Activated CD4-positive, alpha-beta T cell treated with anti-CD3 and anti-CD28 coated beads for 48 hours (primary cell): ENCODE data around the gene SMCO2.
A peak's percentile ranks its signal among the peaks of the same experiment; 100 is the strongest.
"Not testable (repeated sequence)": the region's sequence is repeated elsewhere in the genome, so short reads cannot be mapped to it uniquely, and the experiment has no call there.

Source experiments
- DNase-seq: peaks from one replicate; pipeline ENCODE4 v3.0.0-alpha.2; 2020

The SMCO2 gene

GRCh38 chr12:27530157-27530922 lies 83.8 kb downstream of the SMCO2 start:
- DNase-seq: no peak

- DNase-seq: no peak
These were observed 85.4 kb downstream of the SMCO2 start for GRCh38 chr12:27531896-27532295.

GRCh38 chr12:27534060-27534764 lies 87.7 kb downstream of the SMCO2 start:
- DNase-seq: peak; percentile 32

GRCh38 chr12:27534765-27535161 lies 88.2 kb downstream of the SMCO2 start:
- no peak for DNase-seq

- no peak for DNase-seq
These were observed 88.8 kb downstream of the SMCO2 start for GRCh38 chr12:27535318-27535717.

- no peak for DNase-seq
These were observed 91.5 kb downstream of the SMCO2 start for GRCh38 chr12:27537855-27538675.

- DNase-seq: no peak
These were observed 92.7 kb downstream of the SMCO2 start for GRCh38 chr12:27539191-27539631.

- DNase-seq: no peak
These were observed 94.6 kb downstream of the SMCO2 start for GRCh38 chr12:27541031-27541719.

GRCh38 chr12:27542628-27543027 lies 96.1 kb downstream of the SMCO2 start:
- no peak for DNase-seq

GRCh38 chr12:27544858-27545257 lies 98.3 kb downstream of the SMCO2 start:
- DNase-seq: not testable (repeated sequence)

GRCh38 chr12:27545665-27546064 lies 99.1 kb downstream of the SMCO2 start:
- DNase-seq: no peak

GRCh38 chr12:27547592-27547991 lies 101.1 kb downstream of the SMCO2 start:
- DNase-seq: no peak

- no peak for DNase-seq
These were observed 102.0 kb downstream of the SMCO2 start for GRCh38 chr12:27548301-27549199.

GRCh38 chr12:27549236-27549800 lies 102.8 kb downstream of the SMCO2 start:
- no peak for DNase-seq

- no peak for DNase-seq
These were observed 103.5 kb downstream of the SMCO2 start for GRCh38 chr12:27549801-27550652.

- no peak for DNase-seq
These were observed 104.1 kb downstream of the SMCO2 start for GRCh38 chr12:27550653-27550975.

GRCh38 chr12:27551172-27551840 lies 104.8 kb downstream of the SMCO2 start:
- DNase-seq: no peak
